Smooth muscle cell (in vitro differentiated cells): ENCODE measurements around the gene DLST. TPM values are rescaled to one million over a fixed set of nuclear protein-coding genes. Genes with fewer than 3 reads are reported as not detected.

Experiments used
- DNase-seq: peaks from one replicate; lab custom pipeline; 2025; ENCODE audit not compliant: unreplicated experiment; lab: John Stamatoyannopoulos, UW
- H2AFZ ChIP-seq: fragments of 200-600 bp; sonication (generic); 2 replicates; pipeline ENCODE4 v1.6.0; 2016; ENCODE audit warnings: antibody characterized with exemption, low read depth, mild to moderate bottlenecking
- H3F3A ChIP-seq: fragments of 200-600 bp; sonication (generic); 2 replicates; pipeline ENCODE4 v1.6.0; 2017; ENCODE audit warnings: antibody characterized with exemption, low read depth
- H3K27ac ChIP-seq: fragments of 200-600 bp; sonication (generic); 2 replicates; pipeline ENCODE4 v1.5.1; 2016; ENCODE audit warnings: low read depth, mild to moderate bottlenecking
- H3K27me3 ChIP-seq: fragments of 200-600 bp; sonication (generic); 2 replicates; pipeline ENCODE4 v1.6.1; 2016; ENCODE audit warnings: low read depth, mild to moderate bottlenecking
- H3K36me3 ChIP-seq: fragments of 200-600 bp; sonication (generic); 2 replicates; pipeline ENCODE4 v1.5.1; 2016; ENCODE audit warnings: low read depth
- H3K4me1 ChIP-seq: fragments of 200-600 bp; sonication (generic); 2 replicates; pipeline ENCODE4 v1.5.1; 2016; ENCODE audit warnings: low read depth
- H3K4me2 ChIP-seq: fragments of 200-600 bp; sonication (generic); 2 replicates; pipeline ENCODE4 v1.6.0; 2016; ENCODE audit warnings: mild to moderate bottlenecking
- H3K4me3 ChIP-seq: fragments of 200-600 bp; sonication (generic); 2 replicates; pipeline ENCODE4 v1.5.1; 2016; ENCODE audit warnings: mild to moderate bottlenecking
- H3K79me2 ChIP-seq: fragments of 200-600 bp; sonication (generic); 2 replicates; pipeline ENCODE4 v1.6.0; 2016; ENCODE audit warnings: low read depth, mild to moderate bottlenecking
- H3K9ac ChIP-seq: fragments of 200-600 bp; sonication (generic); 2 replicates; pipeline ENCODE4 v1.6.0; 2016; ENCODE audit warnings: low read depth
- H3K9me3 ChIP-seq: fragments of 200-600 bp; sonication (generic); replicated peaks from 2 replicates; pipeline ENCODE4 v1.5.1; 2016; ENCODE audit warnings: low read depth
- H4K20me1 ChIP-seq: fragments of 200-600 bp; sonication (generic); 2 replicates; pipeline ENCODE4 v1.6.0; 2016; ENCODE audit warnings: low read depth
- WGBS: methylation state at CpG from one replicate; pipeline ENCODE4 v1.1.7; 2016; ENCODE audit warnings: low lambda C conversion rate; 5-methylcytosine and 5-hydroxymethylcytosine counted together
- polyA plus RNA-seq: library from polyadenylated mRNA; unstranded; fragments of >200 nt; fragmentation: Nextera tagmentation; extraction: Ambion mirVana; gene quantifications from 2 replicates; pipeline ENCODE4 v1.2.1, GENCODE V29; 2016
- total RNA-seq: library from RNA; depleted of rRNA; stranded (reverse); fragments of >200 nt; gene quantifications from 2 replicates; pipeline ENCODE4 v1.2.3, GENCODE V29; 2014
- TF ChIP-seq, protein P1 (sequence below): fragments of 200-600 bp; sonication (generic); IDR thresholded peaks from 2 replicates; pipeline ENCODE4 v1.5.1; 2017; ENCODE audit warnings: borderline replicate concordance, mild to moderate bottlenecking, antibody characterized with exemption; ENCODE audit not compliant: insufficient read depth, poor library complexity, severe bottlenecking

The DLST gene
- total and polyA plus RNA-seq, 2 experiments from 2014 or later: 4.9 to 46.9 TPM

DNA sequence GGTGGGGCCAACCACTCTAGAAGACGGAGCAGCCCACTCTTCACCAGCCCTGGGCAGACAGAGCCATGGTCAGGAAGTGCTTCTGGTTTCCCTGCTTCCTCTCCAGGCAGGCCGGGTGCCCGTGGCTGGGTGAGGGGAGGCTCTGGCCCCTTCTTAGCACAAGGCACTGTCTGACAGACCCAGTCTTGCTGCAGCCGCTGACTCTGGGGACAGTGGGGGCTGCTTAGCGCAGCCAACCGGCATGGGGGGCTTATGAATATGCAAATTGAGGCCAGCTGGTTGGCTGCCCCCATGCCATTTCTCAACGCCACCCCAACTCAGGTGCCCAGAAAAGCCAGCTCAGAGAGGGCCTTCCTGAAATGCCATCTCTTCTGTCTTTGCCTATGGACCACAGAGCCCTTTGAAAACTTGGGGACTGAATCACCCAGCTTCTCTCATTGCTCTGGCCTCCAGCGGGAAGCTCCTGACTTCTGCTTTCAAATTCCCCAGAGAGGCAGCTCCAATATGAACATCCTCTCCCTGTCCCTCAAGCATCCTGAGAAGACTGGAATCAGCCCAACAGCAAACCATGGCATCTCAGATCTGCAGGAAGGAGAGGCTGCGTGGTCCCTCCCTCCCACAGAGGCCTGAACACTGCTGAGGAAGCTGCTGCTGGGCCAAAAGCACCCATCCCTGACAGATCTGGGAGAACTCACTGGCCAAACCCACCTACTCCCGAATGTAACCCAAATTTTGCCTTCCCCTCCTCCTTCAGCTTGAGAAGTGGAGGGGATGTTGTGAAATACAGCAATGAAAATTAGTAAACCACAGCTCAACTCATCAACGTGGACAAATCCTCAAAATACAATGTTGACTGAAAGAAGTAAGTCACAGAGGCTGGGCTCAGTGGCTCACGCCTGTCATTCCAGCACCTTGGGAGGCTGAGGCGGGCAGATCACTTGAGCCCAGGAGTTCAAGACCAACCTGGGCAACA is 5.5 kb upstream of the DLST start, which contains the start of gene PROX2:
Gene PROX2 (minus strand): TSS at position 205 of the 973 bp plus-strand sequence. CDS start 12,311 bp downstream, outside the sequence.
- H4K20me1 ChIP-seq: no peaks in the 10 kb centered on the region
- DNase-seq: no peak

DNA sequence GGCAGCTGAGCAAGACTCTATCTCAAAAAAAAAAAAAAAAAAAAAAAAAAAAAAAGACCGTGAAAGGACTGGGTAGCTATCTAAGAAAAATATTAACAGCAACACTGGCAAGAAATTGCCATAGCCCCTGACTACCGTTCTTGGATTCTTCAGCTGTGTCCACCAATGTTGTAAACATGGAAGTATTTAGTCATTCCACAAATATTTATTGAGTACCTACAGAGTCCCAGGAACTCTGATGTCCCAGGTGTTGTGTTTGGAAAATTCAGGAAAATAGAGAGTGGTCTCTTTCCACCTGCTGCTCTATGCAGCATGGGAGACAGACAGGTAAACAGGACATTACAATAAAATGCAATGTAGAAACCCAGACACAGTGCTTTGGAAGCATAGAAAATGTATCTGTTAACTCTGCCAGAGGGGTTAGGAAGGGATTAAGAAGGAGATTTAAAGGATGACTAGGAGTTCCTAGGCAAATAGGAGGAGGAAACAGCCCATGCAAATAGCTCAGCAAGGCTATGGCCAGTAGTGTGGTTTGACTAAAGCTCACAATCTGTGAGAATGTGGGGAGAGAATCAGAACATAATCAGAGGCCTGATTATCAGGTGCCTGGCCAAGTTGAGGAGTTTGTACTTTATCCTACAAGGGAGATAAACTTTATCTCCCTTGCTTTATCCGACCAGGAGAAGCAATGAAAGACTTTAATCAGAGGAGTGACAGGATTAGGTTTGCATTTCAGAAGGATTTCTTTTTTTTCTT is 2.1 kb upstream of the DLST start:
- H3K36me3 ChIP-seq: no peaks in the 10 kb centered on the region
- peaks cover 25% of the 10 kb centered on the region for H3K79me2 ChIP-seq
- peak overlapping the region; percentile 61 for H3K27ac ChIP-seq
- no peak overlapping the region for H2AFZ ChIP-seq
- H3K4me2 ChIP-seq: peak overlapping the region; percentile 51
- H3K4me1 ChIP-seq: peaks cover 11% of the 10 kb centered on the region
- TF ChIP-seq, protein P1, sequence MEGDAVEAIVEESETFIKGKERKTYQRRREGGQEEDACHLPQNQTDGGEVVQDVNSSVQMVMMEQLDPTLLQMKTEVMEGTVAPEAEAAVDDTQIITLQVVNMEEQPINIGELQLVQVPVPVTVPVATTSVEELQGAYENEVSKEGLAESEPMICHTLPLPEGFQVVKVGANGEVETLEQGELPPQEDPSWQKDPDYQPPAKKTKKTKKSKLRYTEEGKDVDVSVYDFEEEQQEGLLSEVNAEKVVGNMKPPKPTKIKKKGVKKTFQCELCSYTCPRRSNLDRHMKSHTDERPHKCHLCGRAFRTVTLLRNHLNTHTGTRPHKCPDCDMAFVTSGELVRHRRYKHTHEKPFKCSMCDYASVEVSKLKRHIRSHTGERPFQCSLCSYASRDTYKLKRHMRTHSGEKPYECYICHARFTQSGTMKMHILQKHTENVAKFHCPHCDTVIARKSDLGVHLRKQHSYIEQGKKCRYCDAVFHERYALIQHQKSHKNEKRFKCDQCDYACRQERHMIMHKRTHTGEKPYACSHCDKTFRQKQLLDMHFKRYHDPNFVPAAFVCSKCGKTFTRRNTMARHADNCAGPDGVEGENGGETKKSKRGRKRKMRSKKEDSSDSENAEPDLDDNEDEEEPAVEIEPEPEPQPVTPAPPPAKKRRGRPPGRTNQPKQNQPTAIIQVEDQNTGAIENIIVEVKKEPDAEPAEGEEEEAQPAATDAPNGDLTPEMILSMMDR: no peak
- 25% methylated on average over 3 of the region's 3 CpGs for WGBS
- H3K4me3 ChIP-seq: no peak overlapping the region
- no peak for DNase-seq
- no peaks in the 10 kb centered on the region for H3K27me3 ChIP-seq
- peaks cover 19% of the 10 kb centered on the region for H3F3A ChIP-seq
- H3K9me3 ChIP-seq: no peaks in the 10 kb centered on the region
- H4K20me1 ChIP-seq: peaks cover 25% of the 10 kb centered on the region
- H3K9ac ChIP-seq: no peak overlapping the region

More for the DNA sequence above, 5.5 kb upstream of the DLST start, which contains the start of gene PROX2:
- Histone ChIP-seq H3K27ac (no peak within 1 kb of the TSS), H3K36me3 (no peaks in the 10 kb centered on the region), H3K27me3 (no peaks in the 10 kb centered on the region), H3K4me3 (no peak within 1 kb of the TSS), H3F3A (peaks cover 15% of the 10 kb centered on the region), H3K9me3 (no peaks in the 10 kb centered on the region), H3K79me2 (no peaks in the 10 kb centered on the region), H3K4me1 (peaks cover 8% of the 10 kb centered on the region), H3K9ac (no peak within 1 kb of the TSS), H2AFZ (no peak within 1 kb of the TSS), H3K4me2 (no peak within 1 kb of the TSS)
- WGBS: 70% methylated on average over 13 of the region's 13 CpGs
- TF ChIP-seq, protein P1: no peak

DNA sequence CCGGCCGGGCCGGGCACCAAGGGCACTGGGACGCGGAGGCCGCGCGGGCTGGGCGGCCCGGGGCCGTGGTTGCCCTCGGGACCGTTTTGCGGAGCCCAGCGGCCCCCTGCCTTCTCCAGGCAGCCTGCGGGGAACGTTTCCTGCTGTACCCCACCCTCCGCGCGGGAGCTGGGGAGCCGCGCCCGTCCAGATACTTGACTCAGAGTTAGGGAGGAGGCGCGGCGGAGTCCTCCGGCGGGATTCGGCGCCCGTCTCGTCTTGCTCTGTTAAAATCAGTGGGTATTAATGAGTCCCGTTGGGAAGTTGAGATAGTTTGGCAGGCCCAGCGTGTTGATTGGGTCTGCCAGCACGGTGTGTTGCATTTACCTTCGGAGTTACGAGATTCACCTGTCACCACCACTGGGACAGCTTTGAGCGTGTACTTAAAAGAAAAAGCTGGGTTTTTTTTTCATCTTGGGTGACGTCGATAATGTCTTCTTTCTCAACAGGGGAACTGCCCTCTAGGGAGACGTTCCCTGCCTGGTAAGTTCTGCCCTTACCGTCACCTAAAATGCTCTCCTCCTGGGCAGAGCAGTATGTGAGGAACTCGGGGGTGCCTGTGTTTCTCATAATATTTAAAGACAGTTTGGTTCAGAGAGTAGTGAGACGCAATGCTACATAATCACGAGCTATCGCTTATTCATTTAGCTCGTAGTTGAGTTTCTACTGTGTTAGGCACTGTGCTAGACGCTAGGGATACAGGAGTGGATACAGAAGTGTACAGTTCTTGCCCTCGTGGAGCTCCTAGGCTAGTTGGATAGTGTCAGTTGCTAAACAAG is 596 bp downstream of the DLST start:
- peak overlapping the region; percentile 25 for H2AFZ ChIP-seq
- TF ChIP-seq, protein P1: no peak
- no peaks in the 10 kb centered on the region for H3K27me3 ChIP-seq
- H3K27ac ChIP-seq: peak overlapping the region; percentile 75
- peak overlapping the region; percentile 76 for H3K4me3 ChIP-seq
- H3K9me3 ChIP-seq: no peaks in the 10 kb centered on the region
- DNase-seq: peak; percentile 55
- WGBS: 3% methylated on average over 38 of the region's 49 CpGs
- peaks cover 51% of the 10 kb centered on the region for H3K79me2 ChIP-seq
- peaks cover 52% of the 10 kb centered on the region for H4K20me1 ChIP-seq
- peak overlapping the region; percentile 93 for H3K4me2 ChIP-seq
- peak overlapping the region; percentile 87 for H3K9ac ChIP-seq
- H3K4me1 ChIP-seq: peaks cover 19% of the 10 kb centered on the region
- H3F3A ChIP-seq: peaks cover 30% of the 10 kb centered on the region
- H3K36me3 ChIP-seq: no peaks in the 10 kb centered on the region
